ENCODE measurements around the gene ITGA6. TPM values are rescaled to one million over a fixed set of nuclear protein-coding genes. Genes with fewer than 3 reads are reported as not detected.
"Not testable (repeated sequence)": the region's sequence is repeated elsewhere in the genome, so short reads cannot be mapped to it uniquely, and the experiment has no call there.

Gene ITGA6
- total and polyA plus RNA-seq, 5 donors: 14.8 to 38.3 (median 30.0) TPM

- intact Hi-C loops (cut with DNase I): not testable (repeated sequence)
Measured at GRCh38 chr2:172532461-172532860, 105.1 kb downstream of the ITGA6 start.

GRCh38 chr2:172533687-172534086, 106.3 kb downstream of the ITGA6 start:
- ATAC-seq: no peak

More at GRCh38 chr2:172532461-172532860, 105.1 kb downstream of the ITGA6 start:
- H3K27me3 ChIP-seq (ENCODE audit: control insufficient read depth, insufficient read depth); DNase-seq; H3K27ac ChIP-seq (ENCODE audit: low read length); ATAC-seq; H3K4me3 ChIP-seq (ENCODE audit: low read length); H3K9me3 ChIP-seq (ENCODE audit: control insufficient read depth, low read length); H3K4me1 ChIP-seq (ENCODE audit: control insufficient read depth, insufficient read depth, low read length): not testable (repeated sequence)
- 96% methylated on average over 2 of the region's 2 CpGs for WGBS

GRCh38 chr2:172535119-172535518, 107.7 kb downstream of the ITGA6 start:
- Histone ChIP-seq H3K27me3 (ENCODE audit: control insufficient read depth, insufficient read depth) (no peaks in the 10 kb centered on the region), H3K4me1 (ENCODE audit: control insufficient read depth, insufficient read depth, low read length) (no peaks in the 10 kb centered on the region), H3K27ac (ENCODE audit: low read length) (no peak overlapping the region), H3K4me3 (ENCODE audit: low read length) (no peak overlapping the region), H3K9me3 (ENCODE audit: control insufficient read depth, low read length) (no peaks in the 10 kb centered on the region)
- intact Hi-C loops (cut with DNase I): no loop called here
- ATAC-seq: no peak
- WGBS: 97% methylated on average over 3 of the region's 3 CpGs
- DNase-seq: no peak

More at GRCh38 chr2:172533687-172534086, 106.3 kb downstream of the ITGA6 start:
- no peaks in the 10 kb centered on the region for H3K27me3 ChIP-seq (ENCODE audit: control insufficient read depth, insufficient read depth)
- DNase-seq: no peak
- no peak overlapping the region for H3K27ac ChIP-seq (ENCODE audit: low read length)
- no peaks in the 10 kb centered on the region for H3K4me1 ChIP-seq (ENCODE audit: control insufficient read depth, insufficient read depth, low read length)
- no peaks in the 10 kb centered on the region for H3K9me3 ChIP-seq (ENCODE audit: control insufficient read depth, low read length)
- intact Hi-C loops (cut with DNase I): no loop called here
- H3K4me3 ChIP-seq (ENCODE audit: low read length): no peak overlapping the region
- 96% methylated on average over 1 of the region's 1 CpG for WGBS

- DNase-seq; H3K27me3 ChIP-seq (ENCODE audit: control insufficient read depth, insufficient read depth); H3K27ac ChIP-seq (ENCODE audit: low read length); H3K4me1 ChIP-seq (ENCODE audit: control insufficient read depth, insufficient read depth, low read length); ATAC-seq; intact Hi-C loops (cut with DNase I); H3K4me3 ChIP-seq (ENCODE audit: low read length); H3K9me3 ChIP-seq (ENCODE audit: control insufficient read depth, low read length): not testable (repeated sequence)
- WGBS: 97% methylated on average over 24 of the region's 37 CpGs
Measured at GRCh38 chr2:172537851-172538250, 110.5 kb downstream of the ITGA6 start.

- Histone ChIP-seq H3K4me3 (ENCODE audit: low read length) (no peak overlapping the region), H3K27me3 (ENCODE audit: control insufficient read depth, insufficient read depth) (no peaks in the 10 kb centered on the region), H3K9me3 (ENCODE audit: control insufficient read depth, low read length) (no peaks in the 10 kb centered on the region), H3K27ac (ENCODE audit: low read length) (no peak overlapping the region), H3K4me1 (ENCODE audit: control insufficient read depth, insufficient read depth, low read length) (no peaks in the 10 kb centered on the region)
- WGBS: 92% methylated on average over 4 of the region's 4 CpGs
- ATAC-seq (no peak), DNase-seq (no peak)
- intact Hi-C loops (cut with DNase I): no loop called here
Measured at GRCh38 chr2:172539767-172540166, 112.4 kb downstream of the ITGA6 start.

- intact Hi-C loops (cut with DNase I): no loop called here
- ATAC-seq: no peak
Measured at GRCh38 chr2:172540421-172540820, 113.0 kb downstream of the ITGA6 start.

GRCh38 chr2:172545408-172546075, 118.2 kb downstream of the ITGA6 start:
- intact Hi-C loops (cut with DNase I): no loop called here
- Histone ChIP-seq H3K9me3 (ENCODE audit: control insufficient read depth, low read length) (no peaks in the 10 kb centered on the region), H3K27me3 (ENCODE audit: control insufficient read depth, insufficient read depth) (no peaks in the 10 kb centered on the region), H3K4me1 (ENCODE audit: control insufficient read depth, insufficient read depth, low read length) (peaks cover under 1% of the 10 kb centered on the region), H3K4me3 (ENCODE audit: low read length) (no peak overlapping the region), H3K27ac (ENCODE audit: low read length) (no peak overlapping the region)
- ATAC-seq (no peak), DNase-seq (no peak)
- WGBS: 93% methylated on average over 2 of the region's 2 CpGs

More at GRCh38 chr2:172540421-172540820, 113.0 kb downstream of the ITGA6 start:
- Histone ChIP-seq H3K4me3 (ENCODE audit: low read length) (no peak overlapping the region), H3K4me1 (ENCODE audit: control insufficient read depth, insufficient read depth, low read length) (no peaks in the 10 kb centered on the region), H3K27ac (ENCODE audit: low read length) (no peak overlapping the region), H3K9me3 (ENCODE audit: control insufficient read depth, low read length) (no peaks in the 10 kb centered on the region), H3K27me3 (ENCODE audit: control insufficient read depth, insufficient read depth) (no peaks in the 10 kb centered on the region)
- DNase-seq: no peak

- DNase-seq (no peak), ATAC-seq (no peak)
- intact Hi-C loops (cut with DNase I): no loop called here
- Histone ChIP-seq H3K27ac (ENCODE audit: low read length) (no peak overlapping the region), H3K4me1 (ENCODE audit: control insufficient read depth, insufficient read depth, low read length) (peaks cover 3% of the 10 kb centered on the region), H3K9me3 (ENCODE audit: control insufficient read depth, low read length) (no peaks in the 10 kb centered on the region), H3K4me3 (ENCODE audit: low read length) (no peak overlapping the region), H3K27me3 (ENCODE audit: control insufficient read depth, insufficient read depth) (no peaks in the 10 kb centered on the region)
- 100% methylated on average over 1 of the region's 1 CpG for WGBS
Measured at GRCh38 chr2:172549131-172549530, 121.7 kb downstream of the ITGA6 start.

GRCh38 chr2:172549802-172550201, 122.4 kb downstream of the ITGA6 start:
- DNase-seq; H3K27me3 ChIP-seq (ENCODE audit: control insufficient read depth, insufficient read depth); H3K27ac ChIP-seq (ENCODE audit: low read length); ATAC-seq; H3K4me3 ChIP-seq (ENCODE audit: low read length); intact Hi-C loops (cut with DNase I); H3K4me1 ChIP-seq (ENCODE audit: control insufficient read depth, insufficient read depth, low read length); H3K9me3 ChIP-seq (ENCODE audit: control insufficient read depth, low read length): not testable (repeated sequence)
- 40% methylated on average over 1 of the region's 1 CpG for WGBS

- no peaks in the 10 kb centered on the region for H3K27me3 ChIP-seq (ENCODE audit: control insufficient read depth, insufficient read depth)
- H3K9me3 ChIP-seq (ENCODE audit: control insufficient read depth, low read length): no peaks in the 10 kb centered on the region
- no peak overlapping the region for H3K27ac ChIP-seq (ENCODE audit: low read length)
- DNase-seq (no peak), ATAC-seq (no peak)
- H3K4me1 ChIP-seq (ENCODE audit: control insufficient read depth, insufficient read depth, low read length): peaks cover 3% of the 10 kb centered on the region
- no peak overlapping the region for H3K4me3 ChIP-seq (ENCODE audit: low read length)
- intact Hi-C loops (cut with DNase I): no loop called here
Measured at GRCh38 chr2:172550419-172550818, 123.0 kb downstream of the ITGA6 start.

GRCh38 chr2:172551271-172551670, 123.9 kb downstream of the ITGA6 start:
- Histone ChIP-seq H3K9me3 (ENCODE audit: control insufficient read depth, low read length) (no peaks in the 10 kb centered on the region), H3K4me1 (ENCODE audit: control insufficient read depth, insufficient read depth, low read length) (peaks cover 3% of the 10 kb centered on the region), H3K27ac (ENCODE audit: low read length) (no peak overlapping the region), H3K4me3 (ENCODE audit: low read length) (no peak overlapping the region), H3K27me3 (ENCODE audit: control insufficient read depth, insufficient read depth) (no peaks in the 10 kb centered on the region)
- no peak for DNase-seq
- ATAC-seq: no peak
- intact Hi-C loops (cut with DNase I): no loop called here

All from right cardiac atrium (tissue), 5 donors.